HEK293 (cell line): Measurements from ENCODE around the gene VEPH1.
A peak's percentile ranks its signal among the peaks of the same experiment; 100 is the strongest.

Experiments used
- CTCF ChIA-PET: fragments of 350-600 bp; formaldehyde crosslinking; extraction: SDS; loops from one replicate; lab custom pipeline; 2021; ENCODE audit warnings: antibody characterized with exemption; lab: Yijun Ruan, JAX
- POLR2A ChIA-PET: fragments of 300-600 bp; formaldehyde crosslinking; extraction: SDS; loops from one replicate; lab custom pipeline; 2020; ENCODE audit warnings: antibody characterized with exemption, inconsistent platforms; lab: Yijun Ruan, JAX
- H3K27ac ChIP-seq: fragments of 200-500 bp; sonication (Bioruptor generic); 2 replicates; pipeline ENCODE4 v1.5.1; 2014; ENCODE audit warnings: low read depth, low read length, control low read depth, inconsistent platforms; ENCODE audit errors: extremely low read depth
- H3K36me3 ChIP-seq, 2 experiments: fragments of 200-500 bp in 1 of 2; sonication (Bioruptor generic) in 1 of 2; 1 replicate in 1 of 2; 2 replicates in 1 of 2; pipeline ENCODE4 v1.5.1; 2014 to 2017; ENCODE audit warnings: inconsistent platforms in 2 of 2, low read length in 2 of 2; ENCODE audit not compliant: control insufficient read depth in 2 of 2, insufficient read depth in 1 of 2
- H3K4me1 ChIP-seq: fragments of 200-500 bp; sonication (Bioruptor generic); 2 replicates; pipeline ENCODE4 v1.5.1; 2014; ENCODE audit warnings: mild to moderate bottlenecking, low read length, inconsistent platforms; ENCODE audit not compliant: control insufficient read depth, insufficient read depth
- H3K4me3 ChIP-seq: 2 replicates; pipeline ENCODE4 v1.5.1; 2011; ENCODE audit warnings: low read depth, mild to moderate bottlenecking, control low read depth, low read length, moderate library complexity
- H3K9me3 ChIP-seq: fragments of 200-500 bp; sonication (Bioruptor generic); 2 replicates; pipeline ENCODE4 v1.5.1; 2014; ENCODE audit warnings: low read depth, low read length, inconsistent platforms; ENCODE audit not compliant: control insufficient read depth, insufficient read depth
- BCL11A ChIP-seq: fragments of 450-650 bp; formaldehyde crosslinking; IDR thresholded peaks from 2 replicates; pipeline ENCODE4 v1.5.1; 2016; ENCODE audit warnings: low read depth, missing biosample characterization, missing genetic modification characterization
- HIC1 ChIP-seq: fragments of 450-650 bp; formaldehyde crosslinking; IDR thresholded peaks from 2 replicates; pipeline ENCODE4 v1.5.1; 2016; ENCODE audit warnings: missing biosample characterization, missing genetic modification characterization
- RBAK ChIP-seq: fragments of 450-650 bp; formaldehyde crosslinking; IDR thresholded peaks from 2 replicates; pipeline ENCODE4 v1.5.1; 2016; ENCODE audit warnings: missing biosample characterization, missing genetic modification characterization
- YY2 ChIP-seq: fragments of 450-650 bp; formaldehyde crosslinking; IDR thresholded peaks from 2 replicates; pipeline ENCODE4 v1.5.1; 2016; ENCODE audit warnings: missing biosample characterization, missing genetic modification characterization
- ZBTB17 ChIP-seq: fragments of 450-650 bp; formaldehyde crosslinking; IDR thresholded peaks from 2 replicates; pipeline ENCODE4 v1.5.1; 2016; ENCODE audit warnings: missing biosample characterization, missing genetic modification characterization
- ZBTB7A ChIP-seq: fragments of 450-650 bp; formaldehyde crosslinking; IDR thresholded peaks from 2 replicates; pipeline ENCODE4 v1.5.1; 2016; ENCODE audit warnings: low read depth, missing biosample characterization, missing genetic modification characterization
- ZNF133 ChIP-seq: fragments of 450-650 bp; formaldehyde crosslinking; IDR thresholded peaks from 2 replicates; pipeline ENCODE4 v1.5.1; 2016; ENCODE audit warnings: missing biosample characterization, missing genetic modification characterization
- ZNF155 ChIP-seq: fragments of 450-650 bp; formaldehyde crosslinking; IDR thresholded peaks from 2 replicates; pipeline ENCODE4 v1.5.1; 2016; ENCODE audit warnings: missing biosample characterization, missing genetic modification characterization
- ZNF16 ChIP-seq: fragments of 450-650 bp; formaldehyde crosslinking; IDR thresholded peaks from 2 replicates; pipeline ENCODE4 v1.5.1; 2016; ENCODE audit warnings: low read depth, missing biosample characterization, missing genetic modification characterization
- ZNF354C ChIP-seq: fragments of 450-650 bp; formaldehyde crosslinking; IDR thresholded peaks from 2 replicates; pipeline ENCODE4 v1.5.1; 2016; ENCODE audit warnings: missing biosample characterization, missing genetic modification characterization, low read depth, borderline replicate concordance
- ZNF37A ChIP-seq: fragments of 450-650 bp; IDR thresholded peaks from 2 replicates; pipeline ENCODE4 v1.5.1; 2018; ENCODE audit warnings: missing biosample characterization, missing genetic modification characterization
- ZNF426 ChIP-seq: fragments of 450-650 bp; formaldehyde crosslinking; IDR thresholded peaks from 2 replicates; pipeline ENCODE4 v1.5.1; 2017; ENCODE audit warnings: missing biosample characterization, missing genetic modification characterization, mild to moderate bottlenecking, inconsistent platforms, moderate library complexity
- ZNF48 ChIP-seq: fragments of 450-650 bp; formaldehyde crosslinking; IDR thresholded peaks from 2 replicates; pipeline ENCODE4 v1.5.1; 2016; ENCODE audit warnings: missing biosample characterization, missing genetic modification characterization
- ZNF610 ChIP-seq: fragments of 450-650 bp; formaldehyde crosslinking; IDR thresholded peaks from 2 replicates; pipeline ENCODE4 v1.5.1; 2016; ENCODE audit warnings: missing biosample characterization, missing genetic modification characterization, borderline replicate concordance
- ZNF654 ChIP-seq: fragments of 450-650 bp; formaldehyde crosslinking; IDR thresholded peaks from 2 replicates; pipeline ENCODE4 v1.5.1; 2016; ENCODE audit warnings: low read depth, missing biosample characterization, missing genetic modification characterization
- ZNF658 ChIP-seq: fragments of 450-650 bp; formaldehyde crosslinking; IDR thresholded peaks from 2 replicates; pipeline ENCODE4; 2016; ENCODE audit warnings: missing biosample characterization, missing genetic modification characterization
- ZNF776 ChIP-seq: fragments of 450-650 bp; formaldehyde crosslinking; IDR thresholded peaks from 2 replicates; pipeline ENCODE4 v1.5.0; 2017; ENCODE audit warnings: missing biosample characterization, missing genetic modification characterization, borderline replicate concordance
- TF ChIP-seq, protein P1 (sequence below): fragments of 450-650 bp; formaldehyde crosslinking; IDR thresholded peaks from 2 replicates; pipeline ENCODE4 v1.5.1; 2016; ENCODE audit warnings: missing biosample characterization, missing genetic modification characterization, low read depth

VEPH1 gene

GRCh38 chr3:157543501-157544035, 40.4 kb upstream of the VEPH1 start:
- Histone ChIP-seq H3K4me1 (no peaks in the 10 kb centered on the region), H3K4me3 (peak overlapping the region; percentile 24; the same call in 1 of the 2 replicates), H3K36me3 (no peaks in the 10 kb centered on the region), H3K9me3 (no peaks in the 10 kb centered on the region), H3K27ac (no peak overlapping the region)
- ChIA-PET POLR2A (interaction anchor here (0.7 kb wide), 1 partner anchor 12 kb away, joined by 3 read pairs; no protein-coding TSS in a partner anchor), CTCF (interaction anchor here (0.7 to 5.2 kb wide), 4 partner anchors 11 to 339 kb away, joined by 3 to 23 read pairs (median 4); no protein-coding TSS in a partner anchor)
- no peak for TF ChIP-seq RBAK
- TF ChIP-seq ZNF658 = no peak
- TF ChIP-seq ZBTB7A (tag by site-specific recombination) = no peak
- no peak for TF ChIP-seq ZNF155
- no peak for TF ChIP-seq ZNF48 (tag by site-specific recombination)
- no peak for TF ChIP-seq ZNF133 (tag by site-specific recombination)
- TF ChIP-seq YY2 (tag by site-specific recombination) = no peak
- TF ChIP-seq, protein P1, sequence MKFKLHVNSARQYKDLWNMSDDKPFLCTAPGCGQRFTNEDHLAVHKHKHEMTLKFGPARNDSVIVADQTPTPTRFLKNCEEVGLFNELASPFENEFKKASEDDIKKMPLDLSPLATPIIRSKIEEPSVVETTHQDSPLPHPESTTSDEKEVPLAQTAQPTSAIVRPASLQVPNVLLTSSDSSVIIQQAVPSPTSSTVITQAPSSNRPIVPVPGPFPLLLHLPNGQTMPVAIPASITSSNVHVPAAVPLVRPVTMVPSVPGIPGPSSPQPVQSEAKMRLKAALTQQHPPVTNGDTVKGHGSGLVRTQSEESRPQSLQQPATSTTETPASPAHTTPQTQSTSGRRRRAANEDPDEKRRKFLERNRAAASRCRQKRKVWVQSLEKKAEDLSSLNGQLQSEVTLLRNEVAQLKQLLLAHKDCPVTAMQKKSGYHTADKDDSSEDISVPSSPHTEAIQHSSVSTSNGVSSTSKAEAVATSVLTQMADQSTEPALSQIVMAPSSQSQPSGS (tag by site-specific recombination) = no peak

GRCh38 chr3:157542711-157543500, 39.7 kb upstream of the VEPH1 start:
- H3K27ac ChIP-seq = no peak overlapping the region
- TF ChIP-seq ZNF776 (tag by site-specific recombination) = no peak
- TF ChIP-seq ZBTB7A (tag by site-specific recombination) = no peak
- TF ChIP-seq ZNF658 = no peak
- H3K9me3 ChIP-seq = no peaks in the 10 kb centered on the region
- CTCF ChIA-PET = interaction anchor here (0.7 to 5.2 kb wide), 5 partner anchors 11 to 1565 kb away, joined by 3 to 23 read pairs (median 4); no protein-coding TSS in a partner anchor
- H3K4me3 ChIP-seq = peak overlapping the region; percentile 24
- H3K36me3 ChIP-seq = no peaks in the 10 kb centered on the region
- no peaks in the 10 kb centered on the region for H3K4me1 ChIP-seq
- POLR2A ChIA-PET = interaction anchor here (0.7 kb wide), 1 partner anchor 11 kb away, joined by 3 read pairs; no protein-coding TSS in a partner anchor

DNA sequence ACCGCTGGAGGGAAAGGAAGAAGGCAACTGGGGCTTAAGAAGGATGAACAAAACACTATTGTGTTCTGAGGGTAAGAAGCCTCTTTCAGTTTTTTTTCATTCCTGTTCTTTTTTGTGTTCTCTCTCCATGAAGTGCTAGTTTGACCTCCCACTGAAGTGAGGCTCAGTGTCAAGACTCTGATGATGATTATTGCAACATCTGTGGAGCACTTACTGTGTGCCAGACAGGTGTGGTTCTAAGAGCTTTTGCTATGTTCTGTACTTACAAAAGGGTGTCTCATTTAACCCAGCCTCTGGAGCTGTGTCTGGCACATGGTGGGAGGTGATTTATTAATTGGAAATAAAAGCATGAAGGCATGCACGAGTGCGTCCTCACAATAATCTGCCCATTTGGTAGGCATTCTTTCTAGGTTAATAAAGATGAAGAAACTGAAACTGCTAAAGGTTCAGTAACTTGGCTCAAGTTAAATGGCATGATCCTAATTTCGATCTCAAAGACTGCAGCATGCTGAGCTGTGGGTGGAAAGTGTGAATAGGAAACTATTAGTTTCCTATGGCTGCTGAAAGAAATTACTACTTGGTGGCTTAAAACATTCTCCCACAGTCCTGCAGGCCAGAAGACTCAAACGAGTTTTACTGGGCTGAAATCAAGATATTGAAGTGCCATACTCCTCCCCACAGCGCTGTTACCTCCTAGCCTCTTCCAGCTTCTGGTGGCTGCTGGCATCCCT, 38.5 kb upstream of the VEPH1 start:
- H3K4me3 ChIP-seq = no peak overlapping the region
- no peak for TF ChIP-seq HIC1 (tag by site-specific recombination)
- no peak for TF ChIP-seq ZBTB17 (tag by site-specific recombination)
- H3K27ac ChIP-seq = no peak overlapping the region
- no peaks in the 10 kb centered on the region for H3K4me1 ChIP-seq
- no peaks in the 10 kb centered on the region for H3K36me3 ChIP-seq
- ChIA-PET CTCF (interaction anchor here (0.5 to 5.2 kb wide), 2 partner anchors 9 to 1084 kb away, joined by 3 to 23 read pairs; no protein-coding TSS in a partner anchor), POLR2A (no interaction called here)
- no peaks in the 10 kb centered on the region for H3K9me3 ChIP-seq

DNA sequence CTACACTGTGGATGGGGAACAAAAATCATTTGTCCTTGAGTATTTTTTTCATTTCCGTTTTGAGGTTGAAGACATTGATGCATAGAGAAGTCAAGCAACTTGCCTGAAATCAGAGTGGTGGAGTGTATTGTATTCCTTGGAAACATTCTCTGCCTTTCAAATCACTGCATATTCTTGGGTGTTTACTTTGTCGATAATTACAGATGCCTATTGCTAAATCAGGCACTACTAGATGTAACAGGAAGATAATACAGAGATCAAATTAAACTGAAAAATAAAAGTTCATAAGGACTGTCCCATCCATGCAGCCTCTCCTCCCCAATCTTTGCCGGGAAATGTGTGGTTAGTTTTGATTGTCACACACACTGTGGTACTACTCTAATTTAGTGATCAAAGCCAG, 37.4 kb upstream of the VEPH1 start:
- ChIA-PET POLR2A (no interaction called here), CTCF (interaction anchor here (0.7 to 1.0 kb wide), 2 partner anchors 26 to 66 kb away, joined by 3 read pairs; no protein-coding TSS in a partner anchor)
- Histone ChIP-seq H3K4me3 (no peak overlapping the region), H3K4me1 (no peaks in the 10 kb centered on the region), H3K36me3 (no peaks in the 10 kb centered on the region), H3K9me3 (no peaks in the 10 kb centered on the region), H3K27ac (no peak overlapping the region)
- no peak for TF ChIP-seq ZNF654 (tag by site-specific recombination)
- TF ChIP-seq ZNF37A (tag by site-specific recombination) = no peak
- no peak for TF ChIP-seq ZNF354C (tag by site-specific recombination)
- no peak for TF ChIP-seq BCL11A (tag by site-specific recombination)
- no peak for TF ChIP-seq ZNF610 (tag by site-specific recombination)
- no peak for TF ChIP-seq ZNF426 (tag by site-specific recombination)
- TF ChIP-seq ZNF16 = no peak
